PC-9 (cell line): ENCODE results near the gene FREM2. TPM values are rescaled to one million over a fixed set of nuclear protein-coding genes. Genes with fewer than 3 reads are reported as not detected.

Experiments used
- BruUV-seq: library from RNA; stranded (reverse); fragments of 400-500 nt; replicated peaks from 2 replicates; lab custom pipeline; 2021; lab: Mats Ljungman, UMichigan
- CTCF ChIA-PET: fragments of 300-600 bp; sonication (Branson Sonifier 250); formaldehyde crosslinking; loops from one replicate; lab custom pipeline; 2022; ENCODE audit warnings: antibody characterized with exemption; lab: Charles Lee
- POLR2A ChIA-PET: fragments of 300-600 bp; sonication (Branson Sonifier 250); formaldehyde crosslinking; loops from one replicate; lab custom pipeline; 2022; ENCODE audit warnings: antibody characterized with exemption; ENCODE audit not compliant: unreplicated experiment; lab: Charles Lee
- DNase-seq, 2 experiments: peaks; one replicate each; pipeline versions ENCODE4 v3.0.0 to v3.0.0-alpha.2; 2015 to 2022; ENCODE audit warnings: mixed read lengths in 1 of 2
- H2AFZ ChIP-seq: fragments of 200-600 bp; sonication (generic); 2 replicates; pipeline ENCODE4 v1.8.1; 2017; ENCODE audit warnings: antibody characterized with exemption
- H3F3A ChIP-seq: fragments of 200-600 bp; sonication (generic); 2 replicates; pipeline ENCODE4 v1.8.1; 2017; ENCODE audit warnings: antibody characterized with exemption, mild to moderate bottlenecking, low read depth; ENCODE audit not compliant: insufficient read depth
- H3K27ac ChIP-seq: fragments of 200-600 bp; sonication (generic); 2 replicates; pipeline ENCODE4 v1.6.1; 2016; ENCODE audit warnings: mixed run types
- H3K27me3 ChIP-seq: fragments of 200-600 bp; sonication (generic); 2 replicates; pipeline ENCODE4 v1.6.1; 2016; ENCODE audit warnings: low read depth, mixed run types; ENCODE audit not compliant: insufficient read depth
- H3K36me3 ChIP-seq: fragments of 200-600 bp; sonication (generic); 2 replicates; pipeline ENCODE4 v1.6.1; 2016; ENCODE audit warnings: low read depth, mixed run types
- H3K4me1 ChIP-seq: fragments of 200-600 bp; sonication (generic); replicated peaks from 2 replicates; pipeline ENCODE4 v1.6.1; 2016; ENCODE audit warnings: mixed run types; ENCODE audit not compliant: insufficient read depth
- H3K4me2 ChIP-seq: fragments of 200-600 bp; sonication (generic); 2 replicates; pipeline ENCODE4 v1.6.1; 2017; ENCODE audit warnings: mixed run types
- H3K4me3 ChIP-seq: fragments of 200-600 bp; sonication (generic); 2 replicates; pipeline ENCODE4 v1.6.1; 2016; ENCODE audit warnings: mixed run types
- H3K79me2 ChIP-seq: fragments of 200-600 bp; sonication (generic); 2 replicates; pipeline ENCODE4 v1.6.1; 2017; ENCODE audit warnings: low read depth, mixed run types
- H3K9me2 ChIP-seq: fragments of 200-600 bp; sonication (generic); 2 replicates; pipeline ENCODE4 v1.8.1; 2017; ENCODE audit warnings: mild to moderate bottlenecking; ENCODE audit not compliant: insufficient read depth
- H3K9me3 ChIP-seq: fragments of 200-600 bp; sonication (generic); 2 replicates; pipeline ENCODE4 v1.8.1; 2016; ENCODE audit warnings: low read depth; ENCODE audit not compliant: insufficient read depth
- H4K20me1 ChIP-seq: fragments of 200-600 bp; sonication (generic); 2 replicates; pipeline ENCODE4 v1.8.1; 2017; ENCODE audit not compliant: insufficient read depth
- CTCF ChIP-seq: fragments of 200-600 bp; sonication (generic); conservative IDR thresholded peaks from 2 replicates; pipeline ENCODE4 v1.6.1; 2017; ENCODE audit warnings: mixed run types, antibody characterized with exemption, mild to moderate bottlenecking, moderate library complexity
- EZH2 ChIP-seq: fragments of 200-600 bp; sonication (generic); IDR thresholded peaks from 2 replicates; pipeline ENCODE4 v1.8.0; 2017; ENCODE audit warnings: antibody characterized with exemption, low read depth
- intact Hi-C: fragments of 100-400 bp; cut with micrococcal nuclease; formaldehyde crosslinking; loops from one replicate; pipeline ENCODE4 v1.10.0; 2022; ENCODE audit not compliant: unreplicated experiment
- total RNA-seq: library from RNA; stranded (reverse); gene quantifications from 2 replicates; pipeline ENCODE4 v1.2.3, GENCODE V29; 2021

The FREM2 gene
- total RNA-seq, 1 experiment from 2014 or later, result 0.65 TPM

GRCh38 chr13:38862443-38862842 is 175.6 kb downstream of the FREM2 start:
- intact Hi-C loops, result no loop called here

GRCh38 chr13:38863536-38863935 is 176.7 kb downstream of the FREM2 start:
- BruUV-seq, result no TSS peak
- Histone ChIP-seq H4K20me1 (no peaks in the 10 kb centered on the region), H3K9me3 (no peaks in the 10 kb centered on the region), H3K79me2 (no peaks in the 10 kb centered on the region), H3K27me3 (no peaks in the 10 kb centered on the region), H3F3A (no peaks in the 10 kb centered on the region), H3K27ac (no peak overlapping the region), H3K4me3 (no peak overlapping the region), H3K4me2 (no peak overlapping the region), H2AFZ (no peak overlapping the region), H3K4me1 (no peaks in the 10 kb centered on the region), H3K9me2 (no peaks in the 10 kb centered on the region), H3K36me3 (no peaks in the 10 kb centered on the region)
- ChIA-PET CTCF (interaction anchor here (0.6 kb wide), 1 partner anchor 50 kb away, joined by 3 read pairs; no protein-coding TSS in a partner anchor), POLR2A (no interaction called here)
- intact Hi-C loops, result no loop called here
- no peak for DNase-seq
- no peak for TF ChIP-seq CTCF
- no peak for TF ChIP-seq EZH2

More at GRCh38 chr13:38862443-38862842, 175.6 kb downstream of the FREM2 start:
- Histone ChIP-seq H4K20me1 (no peaks in the 10 kb centered on the region), H2AFZ (no peak overlapping the region), H3K27ac (no peak overlapping the region), H3K4me2 (no peak overlapping the region), H3K9me3 (no peaks in the 10 kb centered on the region), H3K79me2 (no peaks in the 10 kb centered on the region), H3K4me3 (no peak overlapping the region), H3K9me2 (no peaks in the 10 kb centered on the region), H3K27me3 (no peaks in the 10 kb centered on the region), H3K36me3 (no peaks in the 10 kb centered on the region), H3K4me1 (no peaks in the 10 kb centered on the region), H3F3A (no peaks in the 10 kb centered on the region)
- no TSS peak for BruUV-seq
- ChIA-PET POLR2A (no interaction called here), CTCF (no interaction called here)
- no peak for DNase-seq
- TF ChIP-seq CTCF, result no peak
- no peak for TF ChIP-seq EZH2

- POLR2A ChIA-PET, result no interaction called here
Measured at GRCh38 chr13:38866649-38867048, 179.8 kb downstream of the FREM2 start.

More at GRCh38 chr13:38866649-38867048, 179.8 kb downstream of the FREM2 start:
- Histone ChIP-seq H3K9me3 (no peaks in the 10 kb centered on the region), H3K4me1 (no peaks in the 10 kb centered on the region), H3K4me2 (no peak overlapping the region), H3K4me3 (no peak overlapping the region), H3K36me3 (no peaks in the 10 kb centered on the region), H3K27me3 (no peaks in the 10 kb centered on the region), H3K27ac (no peak overlapping the region), H3F3A (no peaks in the 10 kb centered on the region), H4K20me1 (no peaks in the 10 kb centered on the region), H3K79me2 (no peaks in the 10 kb centered on the region), H2AFZ (no peak overlapping the region), H3K9me2 (no peaks in the 10 kb centered on the region)
- DNase-seq, result no peak
- intact Hi-C loops, result loop anchor here (1.0 kb wide), 1 partner anchor 49 kb away; no protein-coding TSS in a partner anchor
- no peak for TF ChIP-seq CTCF
- no peak for TF ChIP-seq EZH2
- no TSS peak for BruUV-seq
- CTCF ChIA-PET, result interaction anchor here (1.0 kb wide), 1 partner anchor 180 kb away, joined by 10 read pairs; the partner anchor contains the start of gene FREM2
